HG03469 (cell line): ENCODE measurements around the gene CCDC158.
"Not testable (repeated sequence)": the region's sequence is repeated elsewhere in the genome, so short reads cannot be mapped to it uniquely, and the experiment has no call there.

Experiments used
- ATAC-seq: cut with Tn5 transposase; IDR thresholded peaks from one replicate; pipeline ENCODE4 v1.9.1; 2021; ENCODE audit warnings: mild to moderate bottlenecking, moderate library complexity, moderate number of reproducible peaks; ENCODE audit not compliant: unreplicated experiment

The CCDC158 gene

DNA sequence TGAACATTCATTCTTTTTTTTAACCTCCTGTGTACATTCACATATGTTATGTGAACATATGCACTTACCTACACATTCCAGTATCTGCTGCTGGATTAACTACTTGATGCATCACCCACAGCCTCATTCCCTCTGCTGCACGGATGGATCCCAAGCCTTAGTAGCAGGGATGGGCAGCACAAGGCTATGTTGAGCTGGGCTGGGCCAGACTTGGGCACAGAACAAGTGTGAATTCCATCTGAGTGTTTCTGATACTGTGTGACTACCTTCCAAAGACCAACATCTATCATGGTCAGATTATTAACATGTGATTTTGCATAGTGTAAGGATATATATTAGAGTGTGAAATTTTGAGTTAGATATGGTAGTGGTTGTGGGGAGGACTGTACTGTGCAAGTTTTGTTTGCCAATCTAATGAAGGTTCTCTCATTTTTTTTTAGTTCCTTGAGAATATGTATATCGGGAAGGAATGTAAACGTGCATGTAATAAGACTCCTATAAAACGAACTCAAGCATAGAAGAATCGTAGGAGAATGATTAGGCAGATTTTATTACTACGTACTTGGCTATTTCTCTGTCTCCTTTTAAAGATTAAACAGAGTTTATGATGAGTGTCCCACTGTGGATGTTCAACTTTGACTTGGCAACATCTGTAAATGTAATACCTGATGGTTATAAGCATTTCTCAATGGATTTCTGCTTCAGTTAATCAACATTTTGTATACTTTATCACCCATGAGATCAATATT, 137.8 kb downstream of the CCDC158 start:
- ATAC-seq, result no peak

DNA sequence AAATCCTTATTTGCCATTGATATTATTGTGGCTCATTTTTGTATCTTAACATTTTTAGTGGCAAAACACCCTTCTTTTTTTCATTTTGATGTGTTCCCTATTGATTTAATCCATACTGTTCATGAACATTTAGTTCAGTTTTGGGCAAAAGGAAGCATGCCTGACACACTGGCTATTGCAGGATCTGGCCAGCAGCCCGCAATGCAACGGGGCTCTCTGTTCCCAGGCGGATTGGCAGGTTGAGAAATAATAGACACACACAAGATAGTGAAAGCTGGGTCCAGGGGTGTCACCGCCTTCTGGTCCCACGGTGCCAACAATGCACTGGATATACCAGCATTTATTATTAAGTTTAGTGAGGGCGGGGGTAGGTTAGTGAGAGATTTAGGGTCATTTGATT, 139.3 kb downstream of the CCDC158 start:
- not testable (repeated sequence) for ATAC-seq

DNA sequence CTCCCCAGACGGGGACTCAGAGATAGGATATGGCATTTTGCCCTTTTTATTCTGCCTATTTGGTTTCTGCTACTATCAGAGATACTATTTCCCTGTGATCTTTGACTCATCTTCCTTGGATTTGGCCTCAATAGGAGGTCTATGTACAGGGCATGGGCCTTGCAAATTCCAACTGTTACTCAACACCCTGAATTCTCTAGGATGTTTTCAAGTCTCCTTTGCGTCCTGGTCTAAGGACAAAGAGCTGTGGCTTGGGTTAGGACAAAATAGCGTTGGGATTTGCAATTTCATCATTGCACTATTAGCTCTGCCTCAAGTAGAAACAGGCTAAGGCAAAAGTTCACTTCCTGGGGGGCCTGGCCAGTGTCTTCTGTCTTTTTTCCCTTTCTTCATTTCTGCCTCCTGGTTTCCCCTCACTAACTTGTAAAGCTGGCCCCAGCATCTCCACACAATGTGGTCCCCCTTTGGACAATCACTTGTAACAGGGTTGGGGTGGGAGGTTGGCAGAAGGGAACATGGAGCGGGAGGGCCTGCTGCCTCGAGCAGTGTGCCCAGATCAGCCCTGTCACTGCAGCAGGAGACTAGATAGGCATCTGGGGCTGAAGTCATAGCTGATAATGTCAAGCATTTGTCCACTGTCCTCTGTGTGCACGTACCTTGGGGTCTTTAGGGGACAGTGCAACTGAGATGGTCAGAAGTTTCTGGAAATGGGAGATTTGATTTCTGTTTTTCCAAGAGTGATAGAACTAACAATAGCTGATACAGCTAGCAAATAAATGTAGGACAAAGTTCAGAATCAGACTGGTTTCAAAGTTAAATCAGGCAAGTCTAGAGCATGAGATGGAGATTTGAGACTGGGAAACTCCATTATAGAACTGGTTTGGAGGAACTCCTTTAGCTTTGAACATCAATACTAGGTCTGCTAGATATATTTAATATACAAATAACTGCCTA, 140.2 kb downstream of the CCDC158 start:
- ATAC-seq, result no peak

DNA sequence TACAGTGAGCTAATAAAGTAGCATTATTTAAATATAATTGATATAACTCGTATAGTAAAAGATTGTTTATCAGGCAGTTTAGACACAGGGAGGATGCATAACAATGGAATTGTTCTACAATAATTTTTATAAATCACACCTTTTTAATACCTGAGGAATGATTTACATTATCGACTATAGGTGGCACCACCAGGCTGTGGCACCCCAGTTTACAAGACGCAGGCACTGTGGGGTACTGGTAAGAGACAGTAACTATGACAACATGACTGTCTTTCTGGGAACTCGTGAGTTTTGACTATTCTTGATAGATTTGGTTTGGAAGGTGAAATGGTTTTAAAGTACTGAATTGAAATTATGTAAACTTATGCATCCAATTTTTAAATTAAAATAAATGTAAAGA, 141.5 kb downstream of the CCDC158 start:
- ATAC-seq, result no peak

DNA sequence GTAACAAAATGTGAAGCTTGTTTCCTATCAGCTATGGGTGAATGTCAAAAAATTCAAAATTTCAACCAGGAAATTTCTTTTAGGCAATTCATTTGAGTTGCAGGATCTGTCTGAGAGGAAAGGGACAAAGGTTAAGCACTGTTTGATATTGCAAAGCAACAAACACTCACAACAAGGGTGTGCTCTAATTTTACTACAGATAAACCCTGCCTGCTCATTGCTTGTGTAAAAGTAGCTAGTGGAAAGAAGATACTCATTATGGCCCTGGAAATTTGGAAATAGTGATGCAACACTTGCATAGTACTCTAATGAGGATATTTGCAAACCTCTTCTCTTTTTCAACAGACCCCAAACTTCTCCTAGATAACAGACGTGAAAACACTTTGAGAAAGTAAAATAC, 142.4 kb downstream of the CCDC158 start:
- ATAC-seq, result no peak

DNA sequence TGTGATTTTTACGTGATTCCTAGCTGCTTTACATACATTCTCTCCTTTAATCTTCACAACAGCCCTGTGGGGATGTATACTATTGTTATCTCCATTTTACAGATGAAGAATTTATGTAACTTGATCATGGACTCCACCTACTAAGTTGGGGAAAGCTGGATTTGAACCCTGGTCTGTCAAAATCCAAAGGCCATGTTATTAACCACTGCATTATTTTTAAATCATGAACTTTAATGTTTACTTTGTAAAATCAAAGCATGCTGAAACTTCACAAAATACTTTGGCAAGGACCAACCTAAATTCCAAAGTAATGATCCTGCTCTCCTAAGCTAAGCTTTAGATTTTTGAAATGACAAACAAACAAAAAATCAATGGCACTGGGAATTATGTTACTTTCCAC, 143.3 kb downstream of the CCDC158 start:
- ATAC-seq, result no peak

DNA sequence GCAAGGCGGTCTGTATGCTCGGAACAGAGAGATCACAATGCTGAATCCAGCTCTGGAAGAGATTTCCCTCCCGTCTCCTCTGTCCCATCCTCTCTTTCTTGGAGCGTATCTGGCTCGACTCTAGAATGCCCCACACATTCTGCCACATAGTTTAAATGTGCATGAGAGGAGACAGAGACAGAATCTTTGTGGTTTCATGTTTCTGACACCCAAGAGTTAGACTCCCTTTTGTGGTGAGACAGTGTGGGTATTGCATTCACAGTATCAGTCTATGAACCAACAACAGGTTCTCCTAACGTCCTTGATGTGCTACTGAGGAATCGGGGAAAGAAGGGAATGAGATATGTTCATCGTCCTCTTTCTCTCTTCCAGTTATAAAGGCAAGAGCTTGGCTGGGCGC, 144.1 kb downstream of the CCDC158 start:
- ATAC-seq, result no peak

DNA sequence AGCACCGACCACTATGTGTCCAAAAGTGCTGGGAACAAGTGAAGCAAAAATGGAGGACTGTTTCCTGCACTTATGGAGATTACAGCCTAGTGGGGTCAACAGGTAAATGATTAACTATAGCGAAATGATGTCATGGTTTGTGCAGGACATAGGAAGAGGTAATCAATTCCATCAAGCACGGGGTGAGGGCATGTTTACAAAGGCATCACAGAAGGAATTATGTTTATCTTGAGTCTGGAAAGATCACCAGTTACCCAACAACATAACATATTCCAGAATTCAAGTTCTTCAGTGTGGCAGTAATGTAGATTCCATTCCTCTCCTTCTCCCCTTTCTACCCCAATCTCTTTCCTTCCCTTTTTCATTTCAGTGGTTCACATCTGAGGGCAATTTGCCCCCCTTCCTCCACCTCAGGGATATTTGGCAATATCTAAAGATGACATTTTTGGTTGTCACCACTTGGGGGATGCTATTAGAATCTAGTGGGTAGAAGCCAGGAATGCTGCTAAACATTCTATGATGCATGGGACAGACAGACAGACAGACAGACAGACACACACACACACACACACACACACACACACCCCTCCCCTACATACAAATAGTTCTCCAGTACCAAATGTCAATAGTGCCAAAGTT, 145.3 kb downstream of the CCDC158 start:
- no peak for ATAC-seq

DNA sequence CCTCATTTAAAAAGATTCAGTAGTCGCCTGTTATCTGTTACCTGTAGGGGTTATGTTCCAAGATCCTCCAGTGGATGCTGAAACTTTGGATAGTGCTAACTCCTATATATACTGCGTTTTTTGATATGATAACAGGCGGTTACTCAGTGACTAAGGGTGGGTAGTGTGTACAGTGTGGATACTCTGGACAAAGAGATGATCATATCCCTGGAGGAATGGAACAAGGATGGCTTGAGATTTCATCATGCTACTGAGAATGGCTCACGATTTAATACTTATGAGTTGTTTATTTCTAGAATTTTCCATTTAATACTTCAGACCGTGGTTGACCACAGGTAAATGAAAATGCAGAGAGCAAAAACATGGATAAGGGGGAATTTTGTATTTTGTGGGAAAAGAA, 147.9 kb downstream of the CCDC158 start:
- no peak for ATAC-seq

DNA sequence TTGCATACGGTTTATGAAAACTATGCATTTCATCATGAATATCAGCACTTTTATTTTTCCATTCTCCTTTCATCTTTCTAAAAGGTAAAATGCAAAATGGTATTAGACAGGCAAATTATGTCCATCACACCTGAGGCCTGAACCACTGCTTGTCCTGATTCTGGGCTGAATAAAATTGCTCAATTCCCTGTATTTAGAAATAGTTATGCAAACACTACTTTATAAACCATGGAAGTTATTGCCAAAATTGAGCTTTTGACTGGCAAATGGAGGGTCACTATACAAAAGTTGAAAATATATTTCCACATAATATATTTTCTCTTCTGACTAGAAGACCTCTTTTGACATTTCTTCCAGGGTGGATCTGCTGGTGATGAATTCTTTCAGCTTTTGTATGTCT, 148.4 kb downstream of the CCDC158 start:
- ATAC-seq, result no peak

DNA sequence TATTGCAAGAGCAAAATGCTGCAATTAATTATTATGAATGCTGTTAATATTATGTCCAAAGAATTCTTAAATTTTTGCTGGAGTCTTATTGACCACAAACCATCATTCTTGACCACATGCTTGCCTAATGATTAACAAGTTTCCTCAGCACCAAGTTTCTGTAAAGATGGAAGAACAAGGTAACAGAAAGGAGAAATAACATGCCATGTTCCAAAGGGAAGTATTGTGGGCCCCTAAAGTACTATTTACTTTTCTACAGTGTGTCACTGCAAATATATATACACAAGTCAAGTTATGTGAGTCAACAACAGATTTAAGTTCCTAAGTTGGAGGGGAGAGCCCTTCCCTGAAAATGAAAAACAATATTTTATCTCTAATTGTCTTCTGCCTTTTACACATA, 148.9 kb downstream of the CCDC158 start:
- no peak for ATAC-seq

DNA sequence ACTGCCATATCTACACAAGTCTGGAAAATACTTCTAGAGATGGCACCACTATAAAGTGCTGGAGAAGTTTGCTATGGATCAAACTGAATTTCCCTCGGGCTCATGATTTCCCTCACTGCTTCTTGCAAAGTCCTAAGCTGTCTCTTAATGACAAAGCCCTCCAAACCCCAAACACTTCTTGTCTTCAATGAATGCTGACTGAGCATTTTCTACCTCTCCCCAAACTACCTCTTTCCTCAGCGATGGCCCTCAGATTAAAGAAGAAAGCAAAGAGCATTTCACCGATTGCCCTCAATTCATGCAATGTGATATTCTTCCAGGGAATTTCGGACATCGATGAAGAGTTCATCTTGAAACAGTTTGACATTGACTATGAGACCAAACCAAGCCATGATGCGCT, 149.7 kb downstream of the CCDC158 start:
- ATAC-seq, result no peak

DNA sequence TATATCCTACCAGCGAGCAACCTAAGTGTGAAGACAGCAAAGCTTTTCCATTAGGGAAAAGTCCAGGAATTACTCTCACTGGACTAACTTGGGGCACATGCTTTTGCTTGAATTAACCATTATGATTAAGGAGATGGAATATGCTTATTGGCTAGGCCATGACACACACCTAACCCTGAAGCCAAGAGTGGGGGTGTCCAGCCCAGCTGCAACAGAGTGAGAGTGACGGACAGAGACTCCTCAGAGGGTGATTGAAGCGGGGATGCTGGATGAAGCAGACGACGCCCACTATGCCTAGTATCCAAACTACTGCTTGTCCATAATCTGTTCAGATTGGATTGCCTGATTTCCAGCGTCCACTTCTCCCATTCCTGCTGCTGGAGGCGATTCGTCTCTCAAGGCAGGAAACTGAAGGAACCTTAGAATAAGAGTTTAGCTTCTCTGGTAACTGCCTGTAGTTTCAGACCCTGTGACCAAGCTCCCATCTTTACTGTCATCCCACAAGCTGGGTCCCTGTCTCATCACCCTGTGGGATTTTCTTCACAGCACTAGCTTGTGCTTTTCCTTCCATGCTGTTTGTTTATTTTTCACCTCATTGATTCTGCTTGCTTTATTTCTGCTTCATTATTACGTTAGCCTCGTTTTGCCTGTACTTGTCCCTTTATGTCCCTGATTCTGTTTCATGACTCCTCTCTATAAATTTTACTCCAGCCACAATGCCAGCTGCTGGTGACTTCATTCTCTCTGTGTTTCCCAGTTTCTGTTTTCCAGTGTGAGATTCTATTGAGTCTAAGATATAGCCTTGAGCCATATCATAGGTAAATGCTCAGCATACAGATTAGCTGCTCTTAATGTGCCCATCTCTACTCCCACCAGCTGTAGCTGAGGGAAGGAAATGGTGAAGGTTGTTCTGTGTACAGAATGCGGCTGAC, 150.4 kb downstream of the CCDC158 start:
- ATAC-seq, result no peak

DNA sequence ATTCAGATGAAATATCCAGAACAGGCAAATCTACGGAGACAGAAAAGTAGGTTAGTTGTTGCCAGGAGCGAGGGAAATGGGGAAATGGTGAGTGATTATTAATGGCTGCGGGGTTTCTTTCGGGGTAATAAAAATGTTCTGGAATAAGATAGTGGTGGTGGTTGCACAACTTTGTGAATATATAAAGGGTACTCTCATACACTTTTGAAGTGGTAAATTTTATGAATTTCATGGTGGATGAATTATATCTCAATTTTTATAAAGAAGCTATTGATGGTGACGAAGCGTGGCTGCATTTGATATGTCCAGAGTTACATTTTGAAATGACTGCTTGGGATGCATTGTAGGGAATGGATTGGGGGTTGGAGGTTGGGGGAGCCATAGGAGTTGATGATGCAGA, 153.1 kb downstream of the CCDC158 start:
- no peak for ATAC-seq

DNA sequence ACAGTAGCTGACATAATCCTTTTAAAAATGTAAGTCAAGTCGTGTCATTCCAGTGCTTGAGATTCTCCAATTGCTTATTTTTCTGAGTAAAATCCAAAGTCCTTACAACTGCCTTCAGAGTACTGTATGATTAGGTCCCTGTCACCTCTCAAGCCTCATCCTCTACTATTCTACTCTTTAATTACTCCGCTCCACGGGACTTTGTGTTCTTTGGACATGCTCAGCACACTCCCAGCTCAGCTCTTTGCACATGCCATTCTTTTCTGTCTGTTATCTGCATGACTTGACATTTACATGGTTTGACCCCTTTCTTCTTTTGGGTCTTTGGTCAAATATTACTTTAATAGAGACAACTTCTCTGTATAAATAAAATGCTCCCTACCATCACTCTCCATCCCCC, 154.3 kb downstream of the CCDC158 start:
- ATAC-seq, result no peak

DNA sequence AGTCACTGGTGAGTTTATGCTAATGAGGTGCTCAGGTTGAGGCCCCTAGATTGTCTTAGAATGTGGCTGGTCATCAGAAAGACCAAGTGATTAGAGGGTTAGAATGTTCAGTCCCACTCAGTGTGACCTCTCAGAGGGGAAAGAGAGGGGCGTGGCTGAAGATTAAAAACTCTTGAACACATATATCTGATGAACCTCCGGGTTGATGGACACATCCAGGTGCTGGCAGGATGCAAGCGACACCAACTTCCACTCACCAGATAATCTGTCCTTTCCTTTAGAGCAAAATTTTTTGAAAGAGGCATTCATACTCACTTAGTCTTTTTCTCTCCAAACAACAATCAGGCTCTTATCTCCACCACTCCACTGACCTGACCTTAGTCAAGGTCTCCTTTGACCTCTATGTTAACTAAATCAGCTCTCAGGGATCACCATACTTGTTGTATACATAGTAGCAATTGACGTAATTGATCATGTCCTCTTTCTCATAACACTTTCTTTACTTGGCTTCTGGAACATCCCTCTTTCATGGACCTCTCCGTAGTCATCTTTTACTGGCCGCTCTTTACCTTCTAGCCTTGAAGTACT, 155.2 kb downstream of the CCDC158 start:
- ATAC-seq, result no peak
